ENCODE results near the gene GRPEL1. TPM values are rescaled to one million over a fixed set of nuclear protein-coding genes. Genes with fewer than 3 reads are reported as not detected.

The GRPEL1 gene
- total RNA-seq, 1 experiment from 2014 or later = 40.7 TPM

DNA sequence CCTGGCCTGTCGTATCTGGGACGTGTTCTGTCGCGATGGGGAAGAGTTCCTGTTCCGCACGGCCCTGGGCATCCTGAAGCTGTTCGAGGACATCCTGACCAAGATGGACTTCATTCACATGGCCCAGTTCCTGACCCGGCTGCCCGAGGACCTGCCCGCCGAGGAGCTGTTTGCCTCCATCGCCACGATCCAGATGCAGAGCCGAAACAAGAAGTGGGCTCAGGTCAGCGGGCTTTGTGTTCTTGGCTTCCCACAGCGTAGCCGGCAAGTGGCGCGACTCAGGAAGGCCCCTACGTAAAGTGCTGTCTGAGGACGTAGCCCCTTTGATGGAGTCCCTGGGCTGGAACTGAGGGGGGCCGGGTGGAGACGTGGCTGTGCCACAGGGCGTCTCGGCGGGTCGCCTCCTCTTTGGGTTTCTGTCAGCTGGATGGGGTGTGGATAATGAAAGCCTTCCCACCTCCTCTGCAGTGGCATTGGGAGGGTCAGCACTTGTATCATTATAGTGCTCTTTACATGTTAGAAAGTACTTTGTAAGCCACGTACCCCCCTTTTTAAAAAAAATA, 42.7 kb downstream of the GRPEL1 start:
- Histone ChIP-seq H2BK5ac (ENCODE audit: insufficient read length, low read length) (no peak overlapping the region), H3K56ac (ENCODE audit: insufficient read length, low read depth, low read length) (no peak overlapping the region), H2AK5ac (ENCODE audit: insufficient read length, low read length) (no peak overlapping the region), H2BK120ac (ENCODE audit: low read depth, low read length, poor library complexity, severe bottlenecking) (no peak overlapping the region), H3K27ac (ENCODE audit: insufficient read length, low read depth, low read length) (no peak overlapping the region), H3K9me3 (ENCODE audit: control insufficient read depth, low read depth, low read length) (no peaks in the 10 kb centered on the region), H4K8ac (replicated peaks; ENCODE audit: insufficient read length, low read depth, low read length) (no peak overlapping the region), H3K4me2 (ENCODE audit: insufficient read depth, insufficient read length, low read length) (no peak overlapping the region), H3K9ac (ENCODE audit: extremely low read depth, insufficient read length, low read length) (no peak overlapping the region), H2BK20ac (ENCODE audit: low read depth, low read length, poor library complexity, severe bottlenecking) (no peak overlapping the region), H4K5ac (ENCODE audit: insufficient read length, low read depth, low read length) (no peak overlapping the region), H2AFZ (ENCODE audit: low read length) (no peak overlapping the region), H3K23ac (ENCODE audit: insufficient read length, low read depth, low read length) (no peak overlapping the region), H3K79me1 (ENCODE audit: insufficient read depth, low read depth, low read length, poor library complexity, severe bottlenecking) (no peaks in the 10 kb centered on the region), H3K23me2 (ENCODE audit: insufficient read length, low read depth, low read length, poor library complexity, severe bottlenecking) (no peaks in the 10 kb centered on the region), H3K27me3 (ENCODE audit: insufficient read depth, low read length) (no peaks in the 10 kb centered on the region; the same call in 1 of the 2 replicates), H4K91ac (ENCODE audit: insufficient read length, low read depth, low read length) (no peak overlapping the region), H3K4ac (ENCODE audit: low read depth, low read length) (no peak overlapping the region), H3T11ph (ENCODE audit: low read length) (no peak overlapping the region), H2BK12ac (ENCODE audit: insufficient read length, low read depth, low read length) (no peak overlapping the region), H3K4me1 (ENCODE audit: insufficient read depth, low read length) (no peaks in the 10 kb centered on the region; the same call in 1 of the 2 replicates), H2BK15ac (ENCODE audit: low read depth, low read length) (no peak overlapping the region), H3K79me2 (ENCODE audit: insufficient read depth, low read length) (no peaks in the 10 kb centered on the region), H3K18ac (ENCODE audit: insufficient read length, low read depth, low read length) (no peak overlapping the region), H3K14ac (ENCODE audit: insufficient read depth, low read length) (no peak overlapping the region; the same call in 1 of the 2 replicates), H4K20me1 (ENCODE audit: control insufficient read depth, insufficient read depth, insufficient read length) (no peaks in the 10 kb centered on the region)
- peaks cover 24 to 64% (median 63%) of the 10 kb centered on the region in 3 experiments for H3K36me3 Mint-ChIP-seq (ENCODE audit: insufficient read depth in 1 of 3, low read depth in 3 of 3)
- peaks cover 7 to 15% of the 10 kb centered on the region in 2 experiments for H3K4me1 Mint-ChIP-seq
- no peak for DNase-seq
- TF ChIP-seq, protein P1, sequence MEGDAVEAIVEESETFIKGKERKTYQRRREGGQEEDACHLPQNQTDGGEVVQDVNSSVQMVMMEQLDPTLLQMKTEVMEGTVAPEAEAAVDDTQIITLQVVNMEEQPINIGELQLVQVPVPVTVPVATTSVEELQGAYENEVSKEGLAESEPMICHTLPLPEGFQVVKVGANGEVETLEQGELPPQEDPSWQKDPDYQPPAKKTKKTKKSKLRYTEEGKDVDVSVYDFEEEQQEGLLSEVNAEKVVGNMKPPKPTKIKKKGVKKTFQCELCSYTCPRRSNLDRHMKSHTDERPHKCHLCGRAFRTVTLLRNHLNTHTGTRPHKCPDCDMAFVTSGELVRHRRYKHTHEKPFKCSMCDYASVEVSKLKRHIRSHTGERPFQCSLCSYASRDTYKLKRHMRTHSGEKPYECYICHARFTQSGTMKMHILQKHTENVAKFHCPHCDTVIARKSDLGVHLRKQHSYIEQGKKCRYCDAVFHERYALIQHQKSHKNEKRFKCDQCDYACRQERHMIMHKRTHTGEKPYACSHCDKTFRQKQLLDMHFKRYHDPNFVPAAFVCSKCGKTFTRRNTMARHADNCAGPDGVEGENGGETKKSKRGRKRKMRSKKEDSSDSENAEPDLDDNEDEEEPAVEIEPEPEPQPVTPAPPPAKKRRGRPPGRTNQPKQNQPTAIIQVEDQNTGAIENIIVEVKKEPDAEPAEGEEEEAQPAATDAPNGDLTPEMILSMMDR (conservative IDR thresholded peaks at IDR 0.05) = no peak
- WGBS (ENCODE audit: extremely low coverage, insufficient read length, low lambda C conversion rate) = no CpG with 5 or more reads among the region's 28 CpGs
- H3K27me3 Mint-ChIP-seq (ENCODE audit: low read depth) = no peaks in the 10 kb centered on the region; the same call in 1 of the 2 replicates
- no peaks in the 10 kb centered on the region; a peak in 1 of 5 replicates for H3K9me3 Mint-ChIP-seq
- H3K4me3 Mint-ChIP-seq = no peak overlapping the region
- peak overlapping the region in 2 of 3 experiments; percentile 85 to 92; a peak in 1 of 7 replicates for H3K27ac Mint-ChIP-seq

Measured in H9 (cell line).